GM12891 (cell line): Measurements from ENCODE around the gene ATP5MC2.

Experiments
- POLR2A ChIP-seq: IDR thresholded peaks from 2 replicates; pipeline ENCODE4 v1.6.1; 2011; ENCODE audit warnings: low read depth, low read length, control low read depth
- TAF1 ChIP-seq: IDR thresholded peaks from 2 replicates; pipeline ENCODE4 v1.6.1; 2011; ENCODE audit warnings: low read depth, low read length, control low read depth

GRCh38 chr12:53626702-53627169 is 49.1 kb downstream of the ATP5MC2 start:
- TF ChIP-seq TAF1, result no peak
- no peak for TF ChIP-seq POLR2A
